Measurements from ENCODE around the gene CACNA2D1.

GRCh38 chr7:82098414-82098813 is 345.2 kb downstream of the CACNA2D1 start:
- TF ChIP-seq POLR2AphosphoS5 (IDR thresholded peaks at IDR 0.05; ENCODE audit: low read depth, low read length) (no peak), REST (IDR thresholded peaks at IDR 0.05; ENCODE audit: insufficient read depth in 1 of 2, low read depth in 2 of 2, low read length in 2 of 2) (no peak)
